HEK293 (cell line): Measurements from ENCODE around the gene SERPINE2.

Experiments
- CTCF ChIA-PET: fragments of 350-600 bp; formaldehyde crosslinking; extraction: SDS; loops from one replicate; lab custom pipeline; 2021; ENCODE audit warnings: antibody characterized with exemption; lab: Yijun Ruan, JAX
- POLR2A ChIA-PET: fragments of 300-600 bp; formaldehyde crosslinking; extraction: SDS; loops from one replicate; lab custom pipeline; 2020; ENCODE audit warnings: antibody characterized with exemption, inconsistent platforms; lab: Yijun Ruan, JAX
- H3K27ac ChIP-seq: fragments of 200-500 bp; sonication (Bioruptor generic); 2 replicates; pipeline ENCODE4 v1.5.1; 2014; ENCODE audit warnings: low read depth, low read length, control low read depth, inconsistent platforms; ENCODE audit errors: extremely low read depth
- H3K36me3 ChIP-seq, 2 experiments: fragments of 200-500 bp in 1 of 2; sonication (Bioruptor generic) in 1 of 2; 1 replicate in 1 of 2; 2 replicates in 1 of 2; pipeline ENCODE4 v1.5.1; 2014 to 2017; ENCODE audit warnings: inconsistent platforms in 2 of 2, low read length in 2 of 2; ENCODE audit not compliant: control insufficient read depth in 2 of 2, insufficient read depth in 1 of 2
- H3K4me1 ChIP-seq: fragments of 200-500 bp; sonication (Bioruptor generic); 2 replicates; pipeline ENCODE4 v1.5.1; 2014; ENCODE audit warnings: mild to moderate bottlenecking, low read length, inconsistent platforms; ENCODE audit not compliant: control insufficient read depth, insufficient read depth
- H3K4me3 ChIP-seq: 2 replicates; pipeline ENCODE4 v1.5.1; 2011; ENCODE audit warnings: low read depth, mild to moderate bottlenecking, control low read depth, low read length, moderate library complexity
- H3K9me3 ChIP-seq: fragments of 200-500 bp; sonication (Bioruptor generic); 2 replicates; pipeline ENCODE4 v1.5.1; 2014; ENCODE audit warnings: low read depth, low read length, inconsistent platforms; ENCODE audit not compliant: control insufficient read depth, insufficient read depth
- BCL11A ChIP-seq: fragments of 450-650 bp; formaldehyde crosslinking; IDR thresholded peaks from 2 replicates; pipeline ENCODE4 v1.5.1; 2016; ENCODE audit warnings: low read depth, missing biosample characterization, missing genetic modification characterization
- BCL6B ChIP-seq: fragments of 450-650 bp; formaldehyde crosslinking; IDR thresholded peaks from 2 replicates; pipeline ENCODE4 v1.5.1; 2017; ENCODE audit warnings: missing biosample characterization, missing genetic modification characterization
- EGR2 ChIP-seq: fragments of 450-650 bp; formaldehyde crosslinking; IDR thresholded peaks from 2 replicates; pipeline ENCODE4 v1.5.1; 2016; ENCODE audit warnings: low read depth, missing biosample characterization, missing genetic modification characterization
- HOXC10 ChIP-seq: sonication (generic); formaldehyde crosslinking; IDR thresholded peaks from 2 replicates; pipeline ENCODE4 v1.8.1; 2023; ENCODE audit warnings: mild to moderate bottlenecking, missing genetic modification reagents
- KLF16 ChIP-seq: fragments of 450-650 bp; formaldehyde crosslinking; IDR thresholded peaks from 2 replicates; pipeline ENCODE4 v1.5.1; 2017; ENCODE audit warnings: missing biosample characterization, missing genetic modification characterization
- KLF9 ChIP-seq: fragments of 450-650 bp; formaldehyde crosslinking; IDR thresholded peaks from 2 replicates; pipeline ENCODE4 v1.5.1; 2016; ENCODE audit warnings: missing biosample characterization, missing genetic modification characterization, low read depth
- MYNN ChIP-seq: fragments of 450-650 bp; formaldehyde crosslinking; IDR thresholded peaks from 2 replicates; pipeline ENCODE4 v1.5.1; 2016; ENCODE audit warnings: missing biosample characterization, missing genetic modification characterization, borderline replicate concordance
- PRDM6 ChIP-seq: fragments of 450-650 bp; formaldehyde crosslinking; IDR thresholded peaks from 2 replicates; pipeline ENCODE4 v1.5.1; 2017; ENCODE audit warnings: missing biosample characterization, missing genetic modification characterization
- TCF7L2 ChIP-seq: IDR thresholded peaks from 2 replicates; pipeline ENCODE4 v1.6.1; 2011; ENCODE audit warnings: low read depth, mild to moderate bottlenecking, inconsistent platforms, low read length, moderate library complexity, borderline replicate concordance
- ZBTB11 ChIP-seq: fragments of 450-650 bp; formaldehyde crosslinking; conservative IDR thresholded peaks from 2 replicates; pipeline ENCODE4 v1.5.1; 2016; ENCODE audit warnings: low read depth, missing biosample characterization, missing genetic modification characterization
- ZBTB20 ChIP-seq: fragments of 450-650 bp; formaldehyde crosslinking; IDR thresholded peaks from 2 replicates; pipeline ENCODE4 v1.5.1; 2016; ENCODE audit warnings: missing biosample characterization, missing genetic modification characterization
- ZIC2 ChIP-seq: fragments of 450-650 bp; formaldehyde crosslinking; IDR thresholded peaks from 2 replicates; pipeline ENCODE4 v1.5.1; 2016; ENCODE audit warnings: missing biosample characterization, missing genetic modification characterization
- ZNF133 ChIP-seq: fragments of 450-650 bp; formaldehyde crosslinking; IDR thresholded peaks from 2 replicates; pipeline ENCODE4 v1.5.1; 2016; ENCODE audit warnings: missing biosample characterization, missing genetic modification characterization
- ZNF16 ChIP-seq: fragments of 450-650 bp; formaldehyde crosslinking; IDR thresholded peaks from 2 replicates; pipeline ENCODE4 v1.5.1; 2016; ENCODE audit warnings: low read depth, missing biosample characterization, missing genetic modification characterization
- ZNF214 ChIP-seq: fragments of 450-650 bp; formaldehyde crosslinking; IDR thresholded peaks from 2 replicates; pipeline ENCODE4 v1.5.1; 2017; ENCODE audit warnings: missing biosample characterization, mild to moderate bottlenecking, missing genetic modification characterization, borderline replicate concordance
- ZNF302 ChIP-seq: fragments of 450-650 bp; formaldehyde crosslinking; IDR thresholded peaks from 2 replicates; pipeline ENCODE4 v1.5.1; 2016; ENCODE audit warnings: missing biosample characterization, missing genetic modification characterization, low read depth
- ZNF362 ChIP-seq: fragments of 450-650 bp; formaldehyde crosslinking; IDR thresholded peaks from 2 replicates; pipeline ENCODE4 v1.5.1; 2016; ENCODE audit warnings: missing biosample characterization, missing genetic modification characterization
- ZNF510 ChIP-seq: fragments of 450-650 bp; formaldehyde crosslinking; IDR thresholded peaks from 2 replicates; pipeline ENCODE4 v1.5.1; 2018; ENCODE audit warnings: mild to moderate bottlenecking, missing genetic modification characterization, missing biosample characterization; ENCODE audit not compliant: insufficient replicate concordance
- ZNF548 ChIP-seq: fragments of 450-650 bp; formaldehyde crosslinking; IDR thresholded peaks from 2 replicates; pipeline ENCODE4 v1.5.1; 2016; ENCODE audit warnings: missing biosample characterization, missing genetic modification characterization
- ZNF561 ChIP-seq: fragments of 450-650 bp; IDR thresholded peaks from 2 replicates; pipeline ENCODE4 v1.5.1; 2018; ENCODE audit warnings: missing biosample characterization, missing genetic modification characterization, borderline replicate concordance
- ZNF621 ChIP-seq: fragments of 450-650 bp; formaldehyde crosslinking; IDR thresholded peaks from 2 replicates; pipeline ENCODE4 v1.5.1; 2017; ENCODE audit warnings: missing biosample characterization, missing genetic modification characterization
- ZNF639 ChIP-seq: fragments of 450-650 bp; formaldehyde crosslinking; IDR thresholded peaks from 2 replicates; pipeline ENCODE4 v1.5.1; 2016; ENCODE audit warnings: missing biosample characterization, missing genetic modification characterization
- ZSCAN4 ChIP-seq: fragments of 450-650 bp; formaldehyde crosslinking; IDR thresholded peaks from 2 replicates; pipeline ENCODE4 v1.5.1; 2017; ENCODE audit warnings: missing biosample characterization, missing genetic modification characterization
- ZXDB ChIP-seq: fragments of 450-650 bp; formaldehyde crosslinking; IDR thresholded peaks from 2 replicates; pipeline ENCODE4 v1.5.1; 2016; ENCODE audit warnings: missing biosample characterization, missing genetic modification characterization

SERPINE2 gene

GRCh38 chr2:223979730-223980396, 59.2 kb downstream of the SERPINE2 start:
- Histone ChIP-seq H3K4me3 (no peak overlapping the region), H3K9me3 (no peaks in the 10 kb centered on the region), H3K36me3 (peaks cover 12 to 60% of the 10 kb centered on the region in 2 experiments), H3K4me1 (no peaks in the 10 kb centered on the region), H3K27ac (no peak overlapping the region)
- POLR2A ChIA-PET = no interaction called here
- no peak for TF ChIP-seq BCL11A (tag by site-specific recombination)
- TF ChIP-seq KLF16 (tag by site-specific recombination) = no peak
- TF ChIP-seq ZNF133 (tag by site-specific recombination) = no peak
- TF ChIP-seq HOXC10 (CRISPR knock-in tag) = no peak
- no peak for TF ChIP-seq ZIC2 (tag by site-specific recombination)
- no peak for TF ChIP-seq ZNF548 (tag by site-specific recombination)
- no peak for TF ChIP-seq ZBTB20
- no peak for TF ChIP-seq ZXDB (tag by site-specific recombination)
- no peak for TF ChIP-seq TCF7L2
- no peak for TF ChIP-seq ZNF362
- no peak for TF ChIP-seq EGR2
- no peak for TF ChIP-seq ZNF621
- no peak for TF ChIP-seq ZBTB11 (tag by site-specific recombination)
- TF ChIP-seq ZNF16 (tag by site-specific recombination) = no peak
- TF ChIP-seq ZNF561 = no peak
- TF ChIP-seq ZSCAN4 (tag by site-specific recombination) = no peak
- TF ChIP-seq ZNF510 (tag by site-specific recombination) = no peak
- CTCF ChIA-PET = interaction anchor here (0.7 to 2.5 kb wide), 5 partner anchors 9 to 15 kb away, joined by 3 to 18 read pairs (median 4); no protein-coding TSS in a partner anchor

- no peaks in the 10 kb centered on the region for H3K4me1 ChIP-seq
- POLR2A ChIA-PET = no interaction called here
- CTCF ChIA-PET = interaction anchor here (0.9 to 2.5 kb wide), 3 partner anchors 11 to 17 kb away, joined by 3 to 14 read pairs (median 6); no protein-coding TSS in a partner anchor
- H3K4me3 ChIP-seq = no peak overlapping the region
- no peak overlapping the region for H3K27ac ChIP-seq
- no peaks in the 10 kb centered on the region for H3K9me3 ChIP-seq
- H3K36me3 ChIP-seq = peaks cover 11 to 46% of the 10 kb centered on the region in 2 experiments
- TF ChIP-seq PRDM6 (tag by site-specific recombination) (no peak), KLF9 (tag by site-specific recombination) (no peak), ZNF510 (tag by site-specific recombination) (no peak), ZNF639 (tag by site-specific recombination) (no peak), BCL6B (tag by site-specific recombination) (no peak), ZNF214 (tag by site-specific recombination) (no peak), MYNN (tag by site-specific recombination) (no peak), BCL11A (tag by site-specific recombination) (no peak), ZNF302 (tag by site-specific recombination) (no peak)
These were observed 60.6 kb downstream of the SERPINE2 start for GRCh38 chr2:223978451-223978850.
